HCT116 (cell line): ENCODE measurements around the gene PKHD1. TPM values are rescaled to one million over a fixed set of nuclear protein-coding genes. Genes with fewer than 3 reads are reported as not detected.

Source experiments
- ATAC-seq: fragments of 200-7000 bp; cut with Tn5 transposase; 2 replicates; pipeline ENCODE4 v1.9.1; 2020; ENCODE audit warnings: mild to moderate bottlenecking, moderate library complexity
- BruUV-seq: library from RNA; stranded (reverse); fragments of 400-500 nt; replicated peaks from 2 replicates; lab custom pipeline; 2021; lab: Mats Ljungman, UMichigan
- CTCF ChIA-PET: fragments of 300-600 bp; sonication (Branson Sonifier 250); formaldehyde crosslinking; loops from one replicate; lab custom pipeline; 2021; ENCODE audit warnings: antibody characterized with exemption; lab: Charles Lee
- POLR2A ChIA-PET: fragments of 300-600, 350-600 bp; sonication (Branson Sonifier 250); formaldehyde crosslinking; loops from one replicate; lab custom pipeline; 2021; ENCODE audit warnings: antibody characterized with exemption; lab: Charles Lee
- RAD21 ChIA-PET, 2 experiments: fragments of 300-600 bp; sonication (Branson Sonifier 250); formaldehyde crosslinking; loops; one replicate each; lab custom pipeline; 2023; ENCODE audit warnings: low total read pairs in 2 of 2; ENCODE audit not compliant: uncharacterized antibody in 2 of 2, unreplicated experiment in 2 of 2, low non-redundant PET in 1 of 2; lab: Charles Lee
- DNase-seq: peaks from one replicate; pipeline ENCODE4 v3.0.0-alpha.2; 2010; ENCODE audit warnings: low read depth, low spot score
- H2AFZ ChIP-seq: fragments of 200-600 bp; shearing (Covaris generic), sonication (generic); 2 replicates; pipeline ENCODE4 v1.6.1; 2017; ENCODE audit warnings: low read depth, mixed run types, mixed read lengths, antibody characterized with exemption, low read length; ENCODE audit not compliant: poor library complexity, severe bottlenecking
- H3K27ac ChIP-seq: 2 replicates; pipeline ENCODE4 v1.5.1; 2012; ENCODE audit warnings: low read depth, low read length
- H3K27me3 ChIP-seq: fragments of 200-600 bp; sonication (generic); 2 replicates; pipeline ENCODE4 v1.6.1; 2016; ENCODE audit warnings: mixed run types, low read length, mixed read lengths; ENCODE audit not compliant: insufficient read depth
- H3K36me3 ChIP-seq, 2 experiments: fragments of 200-500 bp in 1 of 2; fragments of 200-600 bp in 1 of 2; sonication (Bioruptor generic) in 1 of 2; sonication (generic) in 1 of 2; 2 replicates each; pipeline versions ENCODE4 v1.5.1 to v1.6.1; 2014 to 2016; ENCODE audit warnings: low read length in 2 of 2, inconsistent platforms in 1 of 2, mixed read lengths in 1 of 2, mixed run types in 1 of 2; ENCODE audit not compliant: insufficient read depth in 2 of 2, control insufficient read depth in 1 of 2
- H3K4me1 ChIP-seq, 2 experiments: fragments of 200-600 bp in 1 of 2; sonication (generic) in 1 of 2; 2 replicates each; pipeline versions ENCODE4 v1.5.1 to v1.6.1; 2012 to 2017; ENCODE audit warnings: low read length in 2 of 2, inconsistent platforms in 1 of 2, mild to moderate bottlenecking in 1 of 2, mixed read lengths in 1 of 2, mixed run types in 1 of 2, moderate library complexity in 1 of 2; ENCODE audit not compliant: insufficient read depth in 2 of 2, control insufficient read depth in 1 of 2
- H3K4me2 ChIP-seq: fragments of 200-600 bp; sonication (generic); 2 replicates; pipeline ENCODE4 v1.6.1; 2017; ENCODE audit warnings: mixed run types, low read length, mixed read lengths
- H3K4me3 ChIP-seq, 2 experiments: fragments of 200-600 bp in 1 of 2; sonication (generic) in 1 of 2; replicated peaks in 1 of 2; 2 replicates each; pipeline ENCODE4 v1.5.1; 2011 to 2016; ENCODE audit warnings: low read length in 2 of 2, control low read depth in 1 of 2, low read depth in 1 of 2, mild to moderate bottlenecking in 1 of 2, mixed read lengths in 1 of 2, mixed run types in 1 of 2
- H3K79me2 ChIP-seq: fragments of 200-600 bp; sonication (generic); 2 replicates; pipeline ENCODE4 v1.6.1; 2017; ENCODE audit warnings: mild to moderate bottlenecking, mixed run types, low read length, moderate library complexity, mixed read lengths; ENCODE audit not compliant: insufficient read depth
- H3K9ac ChIP-seq: fragments of 200-600 bp; sonication (generic); 2 replicates; pipeline ENCODE4 v1.6.1; 2016; ENCODE audit warnings: low read length, mixed read lengths
- H3K9me2 ChIP-seq: fragments of 200-600 bp; sonication (generic), shearing (Covaris generic); 2 replicates; pipeline ENCODE4 v1.6.1; 2017; ENCODE audit warnings: mixed run types, mild to moderate bottlenecking, moderate library complexity; ENCODE audit not compliant: insufficient read depth
- H3K9me3 ChIP-seq, 2 experiments: fragments of 200-500 bp in 1 of 2; fragments of 200-600 bp in 1 of 2; sonication (Bioruptor generic) in 1 of 2; sonication (generic) in 1 of 2; 2 replicates each; pipeline ENCODE4 v1.6.1; 2014 to 2017; ENCODE audit warnings: low read length in 2 of 2, mixed read lengths in 2 of 2, inconsistent platforms in 1 of 2, low read depth in 1 of 2, mild to moderate bottlenecking in 1 of 2, mixed run types in 1 of 2, moderate library complexity in 1 of 2; ENCODE audit not compliant: control insufficient read depth in 1 of 2, insufficient read depth in 1 of 2
- H4K20me1 ChIP-seq: fragments of 200-600 bp; sonication (generic), shearing (Covaris generic); 2 replicates; pipeline ENCODE4 v1.6.1; 2017; ENCODE audit warnings: mixed run types, mild to moderate bottlenecking, moderate library complexity; ENCODE audit not compliant: insufficient read depth
- ATF3 ChIP-seq: IDR thresholded peaks from 2 replicates; pipeline ENCODE4 v1.6.1; 2012
- CEBPB ChIP-seq: IDR thresholded peaks from 2 replicates; pipeline ENCODE4 v1.6.1; 2012; ENCODE audit warnings: low read depth
- EGR1 ChIP-seq: IDR thresholded peaks from 2 replicates; pipeline ENCODE4 v1.6.1; 2012; ENCODE audit warnings: low read depth
- FOSL1 ChIP-seq: IDR thresholded peaks from 2 replicates; pipeline ENCODE4 v1.6.1; 2012; ENCODE audit warnings: low read depth
- POLR2A ChIP-seq: IDR thresholded peaks from 2 replicates; pipeline ENCODE4 v1.7.0; 2011; ENCODE audit warnings: borderline replicate concordance; ENCODE audit not compliant: insufficient read depth, insufficient read length; ENCODE audit errors: extremely low read depth
- REST ChIP-seq: IDR thresholded peaks from 2 replicates; pipeline ENCODE4 v1.6.1; 2012; ENCODE audit warnings: low read depth
- SRF ChIP-seq: IDR thresholded peaks from 2 replicates; pipeline ENCODE4 v1.6.1; 2012; ENCODE audit warnings: low read depth
- ZFX ChIP-seq: fragments of 450-650 bp; IDR thresholded peaks from 2 replicates; pipeline ENCODE4 v1.6.1; 2017
- ZNF274 ChIP-seq: fragments of 200-500 bp; sonication (Bioruptor generic); IDR thresholded peaks from 2 replicates; pipeline ENCODE4 v1.6.1; 2014; ENCODE audit warnings: mild to moderate bottlenecking, low read depth, low read length, inconsistent platforms
- intact Hi-C: fragments of 100-400 bp; cut with micrococcal nuclease; formaldehyde crosslinking; loops from 2 replicates; pipeline ENCODE4 v1.10.0; 2022
- total RNA-seq: library from RNA; stranded (reverse); gene quantifications from one replicate; pipeline ENCODE4 v1.2.1, GENCODE V29; 2021; ENCODE audit not compliant: unreplicated experiment

PKHD1 gene
- total RNA-seq, 1 experiment from 2014 or later, result not detected

- DNase-seq (no peak), ATAC-seq (no peak)
- no peaks in the 10 kb centered on the region for H3K36me3 ChIP-seq
- POLR2A ChIA-PET, result no interaction called here
- H3K4me2 ChIP-seq, result no peak overlapping the region
- no peak overlapping the region for H2AFZ ChIP-seq
- H3K27me3 ChIP-seq, result no peaks in the 10 kb centered on the region
- no peaks in the 10 kb centered on the region for H3K9me2 ChIP-seq
- intact Hi-C loops, result no loop called here
- TF ChIP-seq EGR1, result no peak
- TF ChIP-seq REST, result no peak
- TF ChIP-seq ZNF274, result no peak
- no peak for TF ChIP-seq SRF
- TF ChIP-seq FOSL1, result no peak
- no peak for TF ChIP-seq ATF3
- TF ChIP-seq POLR2A, result no peak
- no peak for TF ChIP-seq CEBPB
- no peak for TF ChIP-seq ZFX
- no peak overlapping the region for H3K9ac ChIP-seq
- BruUV-seq, result no TSS peak
- no peak overlapping the region for H3K27ac ChIP-seq
- no peaks in the 10 kb centered on the region for H4K20me1 ChIP-seq
- no peaks in the 10 kb centered on the region for H3K79me2 ChIP-seq
- no peaks in the 10 kb centered on the region for H3K4me1 ChIP-seq
- no peak overlapping the region for H3K4me3 ChIP-seq
- no peaks in the 10 kb centered on the region; a peak in 1 of 4 replicates for H3K9me3 ChIP-seq
- RAD21 ChIA-PET, result no interaction called here
- CTCF ChIA-PET, result no interaction called here
Observed at GRCh38 chr6:51805517-51805916, 281.9 kb downstream of the PKHD1 start.
